GM19452 (cell line): ENCODE data around the gene TACSTD2.
"Not testable (repeated sequence)": the region's sequence is repeated elsewhere in the genome, so short reads cannot be mapped to it uniquely, and the experiment has no call there.

Experiments used
- ATAC-seq: cut with Tn5 transposase; IDR thresholded peaks from one replicate; pipeline ENCODE4 v1.9.1; 2021; ENCODE audit not compliant: unreplicated experiment

The TACSTD2 gene, protein sequence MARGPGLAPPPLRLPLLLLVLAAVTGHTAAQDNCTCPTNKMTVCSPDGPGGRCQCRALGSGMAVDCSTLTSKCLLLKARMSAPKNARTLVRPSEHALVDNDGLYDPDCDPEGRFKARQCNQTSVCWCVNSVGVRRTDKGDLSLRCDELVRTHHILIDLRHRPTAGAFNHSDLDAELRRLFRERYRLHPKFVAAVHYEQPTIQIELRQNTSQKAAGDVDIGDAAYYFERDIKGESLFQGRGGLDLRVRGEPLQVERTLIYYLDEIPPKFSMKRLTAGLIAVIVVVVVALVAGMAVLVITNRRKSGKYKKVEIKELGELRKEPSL

DNA sequence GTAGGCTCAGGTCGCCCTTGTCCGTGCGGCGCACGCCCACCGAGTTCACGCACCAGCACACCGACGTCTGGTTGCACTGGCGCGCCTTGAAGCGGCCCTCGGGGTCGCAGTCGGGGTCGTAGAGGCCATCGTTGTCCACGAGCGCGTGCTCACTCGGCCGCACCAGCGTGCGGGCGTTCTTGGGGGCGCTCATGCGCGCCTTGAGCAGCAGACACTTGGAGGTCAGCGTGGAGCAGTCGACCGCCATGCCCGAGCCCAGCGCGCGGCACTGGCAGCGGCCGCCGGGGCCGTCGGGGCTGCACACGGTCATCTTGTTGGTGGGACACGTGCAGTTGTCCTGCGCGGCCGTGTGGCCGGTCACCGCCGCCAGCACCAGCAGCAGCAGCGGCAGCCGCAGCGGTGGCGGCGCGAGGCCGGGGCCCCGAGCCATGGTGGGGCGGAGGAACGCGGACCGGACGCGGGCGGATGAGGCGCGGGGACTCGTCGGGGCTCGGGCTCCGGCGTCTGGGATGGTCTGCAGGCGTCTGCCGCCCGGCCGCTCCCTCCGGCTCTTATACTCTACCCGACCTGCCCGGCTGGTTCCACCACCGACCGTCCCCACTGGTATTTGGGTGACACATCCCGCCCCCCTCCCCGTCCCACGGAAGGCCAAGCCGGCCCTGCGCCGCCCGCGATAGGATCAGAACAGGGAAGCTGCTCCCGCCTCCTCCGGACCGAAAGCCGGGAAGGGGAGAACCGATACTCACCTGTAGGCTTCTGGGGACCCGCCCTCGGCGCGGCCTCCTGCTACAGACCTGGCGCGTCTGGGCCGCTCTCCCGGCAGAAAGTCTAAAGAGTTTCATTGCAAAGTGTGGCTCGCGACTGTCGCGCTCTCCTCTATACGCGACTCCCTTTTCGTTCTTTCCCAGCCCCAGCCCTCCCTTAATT lies at the start of gene TACSTD2:
Gene TACSTD2 (minus strand): TSS at position 526 of the 927 bp plus-strand sequence. CDS start 96 bp downstream, at position 430.
- ATAC-seq: no peak

DNA sequence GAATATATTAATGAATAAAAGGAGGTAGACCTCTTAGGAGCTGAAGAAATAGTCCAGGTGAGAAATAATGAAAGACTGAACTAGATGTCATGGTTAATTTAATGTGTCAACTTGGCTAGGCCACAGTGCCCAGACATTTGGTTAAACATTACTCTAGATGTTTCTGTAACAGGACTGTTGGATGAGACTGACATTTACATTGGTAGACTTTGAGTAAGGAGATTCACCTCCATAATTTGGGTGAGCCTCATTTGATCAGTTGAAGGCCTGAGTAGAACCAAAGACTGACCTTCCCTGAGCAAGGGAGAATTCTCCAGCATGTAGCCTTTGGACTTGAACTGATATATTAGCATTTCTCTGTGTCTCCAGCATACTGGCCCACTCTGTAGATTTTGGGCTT lies 49.2 kb upstream of the TACSTD2 start:
- ATAC-seq: no peak

DNA sequence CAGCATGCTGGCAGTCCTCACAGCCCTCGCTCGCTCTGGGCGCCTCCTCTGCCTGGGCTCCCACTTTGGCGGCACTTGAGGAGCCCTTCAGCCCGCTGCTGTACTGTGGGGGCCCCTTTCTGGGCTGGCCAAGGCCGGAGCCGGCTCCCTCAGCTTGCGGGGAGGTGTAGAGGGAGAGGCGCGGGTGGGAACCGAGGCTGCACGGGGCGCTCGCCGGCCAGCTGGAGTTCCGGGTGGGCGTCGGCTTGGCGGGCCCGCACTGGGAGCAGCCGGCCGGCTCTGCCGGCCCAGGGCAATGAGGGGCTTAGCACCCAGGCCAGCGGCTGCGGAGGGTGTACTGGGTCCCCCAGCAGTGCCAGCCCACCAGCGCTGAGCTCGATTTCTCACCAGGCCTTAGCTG lies 46.2 kb upstream of the TACSTD2 start:
- not testable (repeated sequence) for ATAC-seq

DNA sequence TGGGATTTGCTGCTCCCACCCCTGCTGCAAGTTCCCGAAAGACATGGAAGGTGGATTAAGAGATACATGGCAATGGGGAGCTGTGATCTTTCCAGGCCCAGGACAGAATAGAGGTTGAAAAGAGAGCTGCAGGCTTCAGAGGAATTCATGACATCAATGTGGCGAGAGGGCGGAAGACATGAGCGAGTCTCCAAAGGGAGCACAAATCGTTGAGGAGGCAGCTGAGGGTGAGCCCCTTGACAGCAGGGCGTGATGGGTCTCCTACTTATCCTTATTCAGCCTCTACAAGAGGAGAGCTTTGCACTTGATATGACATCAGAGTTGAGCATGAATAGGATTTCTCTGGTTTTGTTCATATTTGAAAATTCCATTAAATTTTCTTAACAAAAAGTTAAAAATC lies 45.5 kb upstream of the TACSTD2 start:
- ATAC-seq: no peak

DNA sequence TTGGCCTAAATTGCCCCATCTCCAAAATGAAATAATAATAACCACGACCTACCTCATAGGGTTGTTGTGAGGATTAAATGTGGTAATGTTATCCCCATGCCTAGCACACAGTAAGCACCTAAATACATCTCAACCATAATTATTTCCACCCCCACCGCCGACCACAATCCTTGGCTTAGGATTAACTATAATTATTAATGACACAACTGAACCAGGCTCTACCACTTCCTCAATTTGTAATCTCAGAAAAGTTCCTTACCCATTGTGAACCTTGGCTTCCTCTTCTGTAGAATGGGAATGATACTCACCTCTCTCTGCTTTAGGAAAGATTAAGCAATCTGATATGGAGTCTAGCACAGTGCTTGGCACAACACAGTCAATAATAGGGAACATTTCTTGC lies 44.3 kb upstream of the TACSTD2 start:
- peak; percentile 69 for ATAC-seq

DNA sequence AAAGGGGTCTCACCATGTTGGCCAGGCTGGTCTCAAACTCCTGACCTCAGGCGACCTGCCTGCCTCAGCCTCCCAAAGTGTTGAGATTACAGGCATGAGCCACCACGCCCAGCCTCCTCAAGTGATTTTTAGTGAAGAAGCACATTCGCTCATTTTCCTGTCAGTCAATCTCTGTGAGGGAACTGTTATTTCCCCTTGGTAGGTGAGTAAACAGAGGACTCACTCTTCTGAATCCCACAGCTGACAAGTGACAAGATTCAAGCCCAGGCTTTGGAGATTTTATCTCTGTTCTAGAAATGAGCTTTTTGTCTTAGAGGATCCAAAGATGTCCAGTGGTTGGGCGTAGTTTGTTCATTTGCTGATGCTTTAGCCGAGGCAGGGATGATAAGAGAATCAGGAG lies 43.9 kb upstream of the TACSTD2 start:
- ATAC-seq: no peak

DNA sequence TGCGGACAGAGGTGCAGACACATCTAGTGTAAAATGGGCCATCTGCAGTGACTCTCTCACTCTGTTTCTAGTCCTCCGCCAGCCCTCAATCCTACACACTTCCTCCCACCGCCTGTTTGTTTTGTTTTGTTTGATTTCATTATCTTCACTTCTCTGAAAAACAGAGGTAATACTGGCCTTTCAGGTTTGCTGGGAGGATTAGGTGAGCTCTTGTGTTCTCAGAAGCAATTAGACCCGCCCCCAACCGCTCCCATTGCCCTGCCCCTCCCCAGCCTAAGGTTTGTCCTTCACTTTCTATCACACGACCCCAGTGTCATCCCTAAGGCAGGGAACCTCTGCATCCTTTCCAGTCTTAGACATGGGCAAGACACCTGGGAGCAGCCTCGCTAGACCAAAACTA lies 43.2 kb upstream of the TACSTD2 start:
- no peak for ATAC-seq

DNA sequence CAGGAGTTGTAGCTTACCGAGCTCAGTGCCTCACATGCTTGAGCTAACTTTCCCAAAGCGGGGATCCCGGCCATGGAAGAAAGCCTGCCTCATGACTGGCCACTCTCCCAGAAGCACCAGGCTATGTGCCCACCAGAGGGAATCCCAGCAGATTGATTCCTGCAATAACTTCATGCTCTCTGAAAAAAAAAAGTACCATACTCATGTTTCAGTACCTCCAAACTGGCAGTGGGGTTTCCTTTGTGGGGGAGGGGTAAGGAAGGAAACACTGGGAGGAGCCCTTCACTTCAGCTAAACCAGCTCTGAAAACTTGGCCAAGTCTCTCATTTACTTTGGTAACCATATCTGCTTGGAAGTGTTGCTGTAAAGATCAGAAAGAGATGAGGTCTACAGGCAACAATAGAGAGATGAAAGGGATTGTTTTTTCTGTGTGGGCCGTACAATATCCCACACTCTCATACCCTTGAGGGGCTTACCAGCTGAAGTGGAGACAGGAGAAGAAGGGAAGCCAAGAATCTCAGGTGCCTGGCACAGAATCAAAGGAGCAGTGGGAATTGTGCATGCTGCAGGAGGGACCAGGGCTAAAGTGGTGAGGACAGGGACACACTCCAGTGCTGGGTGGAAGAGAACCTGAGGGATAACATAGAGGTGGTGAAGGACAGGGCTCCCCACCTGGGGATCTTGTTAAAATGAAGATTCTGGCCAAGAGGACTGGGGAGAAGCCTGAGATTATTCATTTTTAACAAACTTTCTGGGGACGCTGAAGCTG lies 42.4 kb upstream of the TACSTD2 start:
- no peak for ATAC-seq

DNA sequence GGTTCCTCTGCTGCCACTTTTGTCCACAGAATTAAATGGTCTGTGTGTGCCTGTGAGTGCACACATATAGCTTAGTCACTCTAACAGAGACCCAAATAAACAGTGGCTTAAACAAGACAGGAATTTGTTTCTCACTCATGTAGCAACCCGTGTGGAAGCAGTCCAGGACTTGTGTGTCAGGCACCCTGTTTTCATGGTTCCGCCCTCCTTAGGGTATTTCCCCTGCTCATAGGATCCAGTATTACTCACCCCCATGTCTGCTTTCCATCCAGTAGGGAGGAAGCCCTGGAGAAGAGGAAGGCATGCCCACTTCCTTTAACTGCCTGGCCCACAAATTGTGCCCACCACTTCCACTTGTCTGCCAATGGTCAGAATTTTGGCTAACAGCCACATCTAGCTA lies 41.3 kb upstream of the TACSTD2 start:
- no peak for ATAC-seq

DNA sequence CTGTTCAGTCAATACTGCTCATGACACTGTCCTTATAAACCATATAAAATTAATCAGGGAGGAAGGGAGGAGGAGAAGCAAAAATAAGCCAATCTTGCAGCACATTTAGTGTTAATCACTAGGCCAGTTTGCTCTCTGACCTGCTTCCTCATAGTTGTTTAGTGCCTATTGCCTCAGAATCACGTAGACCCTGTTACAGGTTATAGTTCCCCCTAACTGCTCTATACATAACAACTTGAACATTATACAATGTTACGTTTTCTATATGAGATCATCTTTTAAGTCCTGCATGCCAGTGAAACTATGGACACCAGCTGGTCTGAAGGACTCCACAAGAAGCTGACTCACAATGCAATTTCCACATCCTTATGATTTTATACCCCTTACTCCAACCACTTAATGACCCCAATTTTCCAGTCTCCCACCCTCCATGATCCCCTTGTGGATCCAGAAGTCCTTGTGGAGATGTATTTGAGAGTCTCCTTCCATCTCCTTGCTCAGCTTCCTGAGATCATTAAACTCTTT lies 34.9 kb upstream of the TACSTD2 start:
- no peak for ATAC-seq

DNA sequence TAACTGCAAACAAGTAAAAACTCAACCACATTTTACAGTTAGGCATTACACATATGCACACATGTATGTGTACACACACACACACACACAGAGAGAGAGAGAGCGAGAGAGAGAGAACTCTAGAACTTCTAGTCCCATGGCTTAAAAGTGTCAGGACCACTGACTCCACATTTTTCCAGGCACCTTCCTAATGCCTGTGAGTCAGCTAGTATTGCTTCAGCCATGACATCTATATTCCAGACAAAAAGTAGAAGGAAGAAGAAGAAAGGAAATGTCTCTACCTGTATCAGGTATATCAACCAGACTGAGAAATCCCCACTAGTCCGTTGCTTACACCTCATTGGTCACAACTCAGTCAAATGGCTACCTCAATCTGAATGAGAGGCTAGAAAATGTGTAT lies 31.9 kb upstream of the TACSTD2 start:
- ATAC-seq: no peak

DNA sequence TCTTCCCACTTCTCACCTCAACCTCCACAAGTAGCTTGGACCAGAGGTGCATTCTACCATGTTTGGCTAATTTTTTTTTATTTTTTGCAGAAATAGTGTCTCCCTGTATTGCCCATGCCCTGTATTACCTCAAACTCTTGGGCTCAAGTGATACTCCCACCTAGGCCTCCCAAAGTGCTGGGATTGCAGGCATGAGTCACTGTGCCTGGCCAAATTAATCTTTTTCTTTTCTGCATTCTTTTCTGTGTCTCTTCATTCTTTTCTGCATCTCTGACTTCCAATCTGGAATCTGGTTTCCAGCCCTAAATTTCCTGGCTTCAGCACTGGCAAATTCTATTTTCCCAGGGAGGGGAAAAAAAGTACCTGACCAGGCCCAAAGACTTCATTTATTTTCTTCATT lies 31.2 kb upstream of the TACSTD2 start:
- ATAC-seq: no peak

DNA sequence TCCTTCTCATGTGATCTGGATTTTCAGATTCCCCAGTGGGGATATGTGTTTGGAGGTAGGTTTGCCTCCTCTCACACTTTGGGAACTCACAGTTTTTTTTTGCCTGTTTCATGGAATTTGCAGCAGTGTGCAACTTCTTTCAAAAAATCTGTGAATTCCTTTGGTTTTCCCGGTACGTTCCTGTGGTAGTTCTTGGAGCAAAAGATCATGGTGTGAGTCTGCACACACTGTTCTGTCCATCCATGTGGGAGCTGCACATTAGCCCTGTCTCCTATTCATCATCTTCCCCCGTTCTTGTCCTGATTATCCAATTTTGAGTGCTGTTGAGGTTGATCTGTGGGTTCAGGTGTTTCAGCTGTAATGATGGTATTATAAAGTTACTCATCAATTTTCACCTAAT lies 30.3 kb upstream of the TACSTD2 start:
- no peak for ATAC-seq

DNA sequence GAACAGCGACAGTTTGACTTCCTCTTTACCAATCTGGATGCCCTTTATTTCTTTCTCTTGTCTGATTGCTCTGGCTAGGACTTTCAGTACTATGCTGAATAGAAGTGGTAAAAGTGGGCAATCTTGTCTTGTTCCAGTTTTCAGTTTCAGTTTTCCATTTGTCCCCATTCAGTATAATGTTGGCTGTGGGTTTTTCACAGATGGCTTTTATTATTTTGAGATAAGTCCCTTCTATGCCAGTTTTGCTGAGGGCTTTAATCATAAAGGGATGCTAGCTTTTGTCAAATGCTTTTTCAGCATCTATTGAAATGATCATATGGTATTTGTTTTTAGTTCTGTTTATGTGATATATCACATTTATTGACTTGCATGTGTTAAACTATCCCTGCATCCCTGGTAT lies 24.9 kb upstream of the TACSTD2 start:
- not testable (repeated sequence) for ATAC-seq

DNA sequence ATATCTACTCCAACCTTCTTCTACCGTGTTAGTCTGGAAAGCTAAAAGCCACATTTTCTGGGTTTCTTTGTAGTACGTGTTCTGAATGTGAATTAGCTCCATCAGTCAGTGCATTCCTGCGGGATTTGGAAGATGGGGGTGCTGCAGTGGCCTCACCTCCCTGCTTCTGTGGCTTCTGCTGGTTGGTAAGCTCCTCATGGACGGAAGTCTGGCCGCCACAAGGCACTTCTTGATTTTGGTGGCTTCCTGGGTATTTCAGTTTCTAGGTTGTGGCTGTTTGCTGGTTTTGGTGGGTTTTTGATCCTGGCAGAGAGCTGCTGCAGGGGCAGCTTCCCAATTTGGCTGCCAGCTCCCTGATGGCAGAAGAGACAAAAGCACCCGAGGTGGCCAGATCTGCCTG lies 20.9 kb upstream of the TACSTD2 start:
- no peak for ATAC-seq

DNA sequence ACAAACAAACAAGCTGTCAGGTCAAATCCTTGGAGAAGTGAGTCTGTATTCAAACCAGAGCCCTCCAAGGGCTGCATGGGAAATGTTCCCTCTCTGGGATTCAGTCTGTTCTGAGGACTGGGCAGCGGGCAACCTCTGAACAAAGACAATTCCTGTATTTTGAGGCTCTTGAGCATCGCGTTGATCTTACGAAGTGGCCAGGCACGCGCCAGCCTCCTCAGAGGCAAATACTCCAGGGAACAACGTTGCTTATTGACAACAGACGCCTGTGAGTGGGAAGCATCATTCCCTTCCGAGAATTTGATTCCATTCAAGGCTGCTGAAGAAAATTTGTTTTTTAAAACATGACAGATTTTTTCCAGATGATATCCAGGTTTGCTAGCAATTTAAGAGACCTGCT lies 20.0 kb upstream of the TACSTD2 start:
- no peak for ATAC-seq

DNA sequence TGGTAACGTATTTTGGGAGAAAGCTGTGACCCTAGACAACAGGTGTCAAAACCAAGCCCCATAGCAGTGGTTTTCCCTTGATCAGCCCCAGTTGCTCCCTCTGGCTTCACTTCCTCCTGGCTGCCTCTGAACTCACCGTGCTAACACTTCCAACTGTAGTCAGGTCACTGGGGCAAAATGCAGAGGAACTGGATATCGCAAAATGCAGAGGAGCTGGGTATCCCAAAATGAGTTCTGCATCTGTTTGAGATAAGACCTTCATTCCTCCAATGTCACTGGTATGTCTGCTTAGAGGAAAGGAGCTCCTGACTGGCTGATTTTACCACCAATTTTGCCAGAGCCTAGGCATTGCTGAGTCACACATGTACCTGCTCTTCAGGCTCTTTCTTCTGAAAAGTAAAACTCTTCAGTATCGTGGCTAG lies 19.6 kb upstream of the TACSTD2 start:
- ATAC-seq: no peak

DNA sequence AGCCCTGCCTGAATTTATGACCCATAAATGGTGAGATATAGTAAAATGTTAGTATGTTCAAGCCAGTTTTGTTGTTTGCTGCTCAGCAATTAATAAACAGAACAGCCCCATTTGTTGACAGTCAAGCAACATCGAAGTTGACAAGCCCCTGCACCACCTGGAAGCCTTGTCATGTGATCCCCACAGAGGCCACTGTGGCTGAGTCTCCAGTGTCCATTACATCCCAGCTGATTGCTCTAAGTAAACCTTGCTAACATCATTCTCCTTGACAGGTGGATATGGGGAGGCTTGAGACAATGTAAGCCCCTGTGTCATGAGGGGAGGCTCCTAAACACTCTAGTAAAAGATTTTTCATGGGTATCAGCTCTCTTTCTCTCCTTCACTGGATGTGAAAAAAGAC lies 17.5 kb upstream of the TACSTD2 start:
- ATAC-seq: no peak

DNA sequence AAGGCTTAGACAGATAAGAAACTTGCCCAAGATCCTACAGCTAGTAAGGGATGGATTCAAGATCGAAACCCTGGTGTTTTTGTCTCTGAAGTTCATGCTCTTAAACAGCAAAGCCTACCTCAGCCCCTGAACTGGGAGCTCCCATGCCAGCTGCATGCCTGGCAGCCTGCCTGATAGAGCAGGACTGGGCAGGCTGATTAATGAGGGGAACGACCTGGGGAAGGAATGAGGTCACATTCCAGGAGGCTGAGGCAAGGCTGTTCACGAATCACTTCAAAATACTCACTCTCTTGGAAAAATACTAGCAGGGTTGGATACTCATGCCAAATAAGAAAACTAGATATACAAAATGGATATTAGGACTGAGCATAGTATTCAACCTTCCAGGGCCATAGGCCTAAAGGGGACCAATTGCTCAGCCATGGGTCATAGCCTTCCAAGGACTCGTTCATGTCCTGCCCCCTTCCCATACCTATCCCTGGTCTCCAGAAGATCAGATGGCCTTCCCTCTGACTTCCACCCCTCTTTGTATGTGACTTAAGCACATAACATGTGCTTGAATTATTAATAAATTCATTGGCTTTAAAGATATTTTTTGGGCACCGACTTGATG lies 15.6 kb upstream of the TACSTD2 start:
- no peak for ATAC-seq

DNA sequence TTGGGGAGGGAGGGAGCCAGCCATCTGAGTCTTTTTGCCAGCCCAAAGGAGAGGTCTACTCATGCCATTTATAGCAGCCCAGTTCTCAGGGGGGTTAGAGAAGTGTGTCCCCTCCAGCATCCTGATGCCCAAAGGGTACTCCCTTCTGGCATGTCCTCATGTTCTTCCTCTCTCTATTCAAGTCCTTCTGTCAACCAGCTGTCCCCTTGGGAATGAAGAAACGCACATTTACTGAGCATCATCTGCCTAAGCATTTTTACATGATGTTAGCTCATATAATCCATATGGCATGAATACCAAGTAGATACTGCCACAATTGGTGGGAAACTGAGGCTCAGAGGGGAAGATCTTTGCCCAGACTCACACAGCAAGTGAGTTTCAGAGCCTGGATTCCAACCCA lies 14.8 kb upstream of the TACSTD2 start:
- ATAC-seq: no peak

DNA sequence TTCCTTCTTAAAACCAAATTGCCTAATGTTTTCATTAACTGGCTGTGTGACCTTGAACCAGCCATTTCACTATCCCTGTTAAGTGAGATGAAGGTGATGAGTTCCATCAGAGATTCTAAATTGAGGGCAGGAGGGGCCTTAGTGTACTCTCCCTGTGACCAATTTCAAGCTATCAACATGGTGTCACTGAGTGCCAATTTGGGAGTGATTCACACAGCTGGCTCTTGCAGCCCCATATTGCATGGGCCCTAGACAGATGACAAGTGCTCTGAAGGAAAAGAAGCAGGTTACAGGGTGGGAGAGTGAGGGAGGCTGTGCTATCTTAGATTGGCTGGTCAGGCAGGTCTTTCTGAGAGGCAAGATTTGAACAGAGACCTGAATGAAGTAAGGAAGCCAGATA lies 13.0 kb upstream of the TACSTD2 start:
- no peak for ATAC-seq
